ENCODE results near the gene ZNF638.

- TF ChIP-seq USF2 (IDR thresholded peaks at IDR 0.05; ENCODE audit: low read depth, low read length) (no peak), CTCF (conservative IDR thresholded peaks at IDR 0.05; ENCODE audit: low read depth, low read length) (no peak), CEBPB (IDR thresholded peaks at IDR 0.05; ENCODE audit: low read depth, low read length) (no peak), POLR2A (IDR thresholded peaks at IDR 0.05; ENCODE audit: low read depth, low read length) (no peak), RAD21 (IDR thresholded peaks at IDR 0.05; ENCODE audit: low read length) (no peak), SMC3 (IDR thresholded peaks at IDR 0.05; ENCODE audit: low read depth, low read length) (no peak), ELK1 (IDR thresholded peaks at IDR 0.05; ENCODE audit: borderline replicate concordance, low read depth, low read length) (no peak), RCOR1 (IDR thresholded peaks at IDR 0.05; ENCODE audit: insufficient replicate concordance, low read length) (no peak), FOS (IDR thresholded peaks at IDR 0.05; ENCODE audit: low read depth, low read length) (no peak), MXI1 (IDR thresholded peaks at IDR 0.05; ENCODE audit: borderline replicate concordance, low read depth, low read length) (no peak), RFX5 (IDR thresholded peaks at IDR 0.05; ENCODE audit: low read depth, low read length) (no peak), MAFK (IDR thresholded peaks at IDR 0.05; ENCODE audit: low read depth, low read length) (no peak)
Observed at GRCh38 chr2:71454221-71455010, 122.8 kb downstream of the ZNF638 start.

Data from IMR-90 (cell line).